CD8-positive, alpha-beta memory T cell (primary cell): Measurements from ENCODE around the gene BEGAIN. TPM values are rescaled to one million over a fixed set of nuclear protein-coding genes. Genes with fewer than 3 reads are reported as not detected.

ENCODE experiments used
- CTCF ChIA-PET: fragments of 350-600 bp; sonication (Branson Sonifier 250); formaldehyde crosslinking; loops from one replicate; lab custom pipeline; 2021; ENCODE audit warnings: antibody characterized with exemption; lab: Charles Lee
- POLR2A ChIA-PET: fragments of 350-600 bp; sonication (Branson Sonifier 250); formaldehyde crosslinking; loops from one replicate; lab custom pipeline; 2021; ENCODE audit warnings: antibody characterized with exemption; lab: Charles Lee
- DNase-seq, 5 donors: peaks; one replicate each; pipeline versions ENCODE4 v3.0.0 to v3.0.0-alpha.2; 2020 to 2022; ENCODE audit warnings: mixed read lengths in 1 of 5
- H3K27ac ChIP-seq: one replicate; pipeline ENCODE4 v1.7.0; 2013; ENCODE audit warnings: low read depth, mild to moderate bottlenecking, low read length, moderate library complexity
- H3K27me3 ChIP-seq: 2 replicates; pipeline ENCODE4 v1.7.0; 2013; ENCODE audit warnings: low read length, mild to moderate bottlenecking; ENCODE audit not compliant: insufficient read depth, poor library complexity, severe bottlenecking
- H3K36me3 ChIP-seq: 2 replicates; pipeline ENCODE4 v1.7.0; 2013; ENCODE audit warnings: mild to moderate bottlenecking, low read length, moderate library complexity; ENCODE audit not compliant: insufficient read depth
- H3K4me1 ChIP-seq: 2 replicates; pipeline ENCODE4 v1.7.0; 2013; ENCODE audit warnings: mild to moderate bottlenecking, low read length, moderate library complexity; ENCODE audit not compliant: insufficient read depth
- H3K4me3 ChIP-seq: 2 replicates; pipeline ENCODE4 v1.7.0; 2013; ENCODE audit warnings: mild to moderate bottlenecking, low read length
- H3K9me3 ChIP-seq: 2 replicates; pipeline ENCODE4 v1.7.0; 2013; ENCODE audit warnings: mild to moderate bottlenecking, low read length
- H3K27ac Mint-ChIP-seq, 8 donors: one replicate each; pipeline ENCODE4 v1.8.0; 2020 to 2021; ENCODE audit warnings: mixed read lengths in 8 of 8, mild to moderate bottlenecking in 6 of 8, inconsistent platforms in 3 of 8, moderate library complexity in 3 of 8
- H3K27me3 Mint-ChIP-seq, 2 donors: one replicate each; pipeline ENCODE4 v1.8.0; 2020 to 2021; ENCODE audit warnings: mixed read lengths in 2 of 2, mild to moderate bottlenecking in 1 of 2, moderate library complexity in 1 of 2
- H3K36me3 Mint-ChIP-seq, 3 donors: one replicate each; pipeline ENCODE4 v1.8.0; 2020 to 2021; ENCODE audit warnings: mixed read lengths in 3 of 3, inconsistent platforms in 1 of 3, mild to moderate bottlenecking in 1 of 3
- H3K4me1 Mint-ChIP-seq, 3 donors: one replicate each; pipeline ENCODE4 v1.8.0; 2020 to 2021; ENCODE audit warnings: mixed read lengths in 3 of 3, inconsistent platforms in 1 of 3, mild to moderate bottlenecking in 1 of 3
- H3K4me3 Mint-ChIP-seq, 7 donors: one replicate each; pipeline ENCODE4 v1.8.0; 2020 to 2021; ENCODE audit warnings: mixed read lengths in 7 of 7, mild to moderate bottlenecking in 6 of 7, moderate library complexity in 4 of 7, inconsistent platforms in 2 of 7
- H3K9me3 Mint-ChIP-seq, 5 donors: one replicate each; pipeline ENCODE4 v1.8.0; 2020 to 2022; ENCODE audit warnings: mixed read lengths in 5 of 5, mild to moderate bottlenecking in 3 of 5, moderate library complexity in 2 of 5, inconsistent platforms in 1 of 5
- polyA plus RNA-seq: library from polyadenylated mRNA; unstranded; fragments of 300-500 nt; fragmentation: Illumina TruSeq; gene quantifications from one replicate; pipeline ENCODE4 v1.2.3, GENCODE V29; 2021
- total RNA-seq, 2 experiments: library from RNA; stranded (reverse); gene quantifications; one replicate each; pipeline ENCODE4 v1.2.3, GENCODE V29; 2021

BEGAIN gene
- total and polyA plus RNA-seq, 3 experiments from 2014 or later, result 0.26 to 2.4 (median 2.4) TPM

DNA sequence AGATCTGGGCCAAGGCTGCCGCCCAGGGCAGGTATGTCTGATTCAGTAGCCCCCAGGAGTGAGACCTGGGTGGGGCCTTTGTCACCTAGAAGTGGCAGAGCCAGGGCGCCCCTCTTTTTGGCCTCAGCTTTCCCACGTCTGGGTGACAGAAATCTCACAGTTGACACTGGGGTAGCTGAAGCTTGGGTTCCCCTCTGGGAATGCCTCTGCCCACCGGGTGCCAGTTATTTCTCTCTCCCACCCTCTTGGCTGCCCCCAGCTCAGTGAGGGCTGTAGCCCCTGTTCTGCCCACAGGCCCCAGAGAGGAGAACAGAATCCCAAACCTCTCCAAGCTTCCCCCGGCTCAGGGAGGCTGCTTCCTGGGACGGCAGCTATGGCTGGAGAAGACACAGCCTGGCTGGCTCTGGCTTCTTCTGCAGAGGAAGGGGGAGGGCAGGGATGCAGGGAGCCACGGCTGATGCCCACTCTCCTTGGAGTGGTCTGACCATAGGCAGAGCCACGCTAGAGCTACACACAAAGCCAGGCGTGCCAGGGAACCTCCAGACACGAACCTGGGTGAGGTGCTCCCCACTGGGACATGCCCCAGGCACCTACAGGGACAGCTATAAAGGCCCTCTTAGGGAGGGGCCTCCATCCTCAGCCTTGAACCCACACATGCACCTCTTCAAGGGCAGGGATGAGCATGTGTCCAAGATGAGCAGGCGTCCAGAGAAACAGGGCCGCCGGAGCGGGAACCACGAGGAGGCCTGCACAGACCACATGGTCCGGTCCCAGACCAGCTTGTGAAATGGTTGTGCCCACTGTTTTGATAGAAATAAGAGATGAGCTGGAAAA, 51.7 kb downstream of the BEGAIN start:
- Mint-ChIP-seq H3K4me1 (peaks cover 0 to 4% (median 0%) of the 10 kb centered on the region in 3 donors), H3K36me3 (peaks cover 0 to 6% (median 0%) of the 10 kb centered on the region in 3 donors), H3K27me3 (no peaks in the 10 kb centered on the region), H3K27ac (no peak overlapping the region), H3K9me3 (no peaks in the 10 kb centered on the region), H3K4me3 (no peak overlapping the region)
- ChIA-PET CTCF (interaction anchor here (0.8 kb wide), 1 partner anchor 110 kb away, joined by 3 read pairs; no protein-coding TSS in a partner anchor), POLR2A (no interaction called here)
- DNase-seq, result peak in 1 of 5 donors; percentile 39
- Histone ChIP-seq H3K4me1 (no peaks in the 10 kb centered on the region), H3K36me3 (no peaks in the 10 kb centered on the region), H3K4me3 (no peak overlapping the region), H3K27ac (no peak overlapping the region), H3K9me3 (no peaks in the 10 kb centered on the region), H3K27me3 (no peaks in the 10 kb centered on the region)

GRCh38 chr14:100534528-100535286, 52.5 kb downstream of the BEGAIN start:
- Mint-ChIP-seq H3K27me3 (no peaks in the 10 kb centered on the region), H3K36me3 (peaks cover 0 to 10% (median 0%) of the 10 kb centered on the region in 3 donors), H3K9me3 (no peaks in the 10 kb centered on the region), H3K27ac (no peak overlapping the region), H3K4me1 (peaks cover 0 to 4% (median 0%) of the 10 kb centered on the region in 3 donors), H3K4me3 (no peak overlapping the region)
- H3K4me1 ChIP-seq, result no peaks in the 10 kb centered on the region
- ChIA-PET CTCF (interaction anchor here (0.8 to 1.3 kb wide), 2 partner anchors 111 to 128 kb away, joined by 3 read pairs; no protein-coding TSS in a partner anchor), POLR2A (no interaction called here)
- peak in 1 of 5 donors; percentile 39 for DNase-seq
- H3K9me3 ChIP-seq, result no peaks in the 10 kb centered on the region
- no peaks in the 10 kb centered on the region for H3K36me3 ChIP-seq
- H3K27me3 ChIP-seq, result no peaks in the 10 kb centered on the region
- no peak overlapping the region for H3K4me3 ChIP-seq
- H3K27ac ChIP-seq, result no peak overlapping the region

DNA sequence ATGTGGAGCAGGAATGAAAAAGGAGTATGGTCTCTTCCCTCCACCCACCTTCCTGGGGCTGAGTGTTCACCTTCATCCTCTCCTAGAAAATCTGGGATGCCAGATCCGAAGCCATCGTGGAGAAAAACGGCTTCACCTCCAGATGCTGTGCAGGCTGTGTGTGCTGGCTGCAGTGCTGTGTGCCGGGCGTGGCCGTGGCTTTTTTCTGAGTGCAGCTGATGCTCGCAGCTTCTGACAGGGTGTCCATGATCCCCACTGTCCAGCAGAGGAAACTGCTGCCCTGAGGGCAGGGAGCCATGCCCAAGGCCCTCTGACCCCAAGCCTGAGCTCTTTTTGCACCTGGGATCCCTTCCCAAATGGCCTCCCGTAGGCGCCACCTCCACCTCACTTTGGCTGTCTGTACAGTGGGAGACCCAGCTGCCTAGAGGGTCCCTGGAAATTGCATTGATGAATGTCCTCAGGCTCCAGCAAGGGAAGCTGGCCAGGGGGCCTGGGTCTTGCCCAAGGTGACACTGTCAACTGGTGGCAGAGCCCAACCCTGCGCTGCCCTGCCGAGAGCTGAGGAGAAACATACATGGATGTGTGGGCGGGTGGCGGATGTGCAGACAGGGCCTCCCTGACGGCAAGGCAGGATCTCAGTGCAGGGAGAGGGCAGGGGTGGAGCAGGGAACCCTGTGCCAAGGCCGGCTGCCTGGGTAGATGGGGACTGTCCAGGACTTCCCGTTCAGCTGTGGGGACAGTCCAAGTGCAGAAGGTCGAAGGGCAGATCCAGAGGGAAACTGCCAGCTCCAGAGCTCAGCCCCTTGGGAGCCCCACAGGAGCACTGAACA, 53.3 kb downstream of the BEGAIN start:
- no peaks in the 10 kb centered on the region for H3K36me3 ChIP-seq

GRCh38 chr14:100532906-100533655, 54.1 kb downstream of the BEGAIN start:
- peaks cover 0 to 18% (median 0%) of the 10 kb centered on the region in 3 donors for H3K36me3 Mint-ChIP-seq

More for the DNA sequence above, 53.3 kb downstream of the BEGAIN start:
- H3K27ac Mint-ChIP-seq, result peak overlapping the region in 2 of 8 donors; percentile 24 to 56
- no peak overlapping the region for H3K27ac ChIP-seq
- peaks cover 0 to 4% (median 0%) of the 10 kb centered on the region in 3 donors for H3K4me1 Mint-ChIP-seq
- H3K4me1 ChIP-seq, result no peaks in the 10 kb centered on the region
- H3K9me3 ChIP-seq, result no peaks in the 10 kb centered on the region
- POLR2A ChIA-PET, result interaction anchor here (0.5 kb wide), 1 partner anchor 124 kb away, joined by 4 read pairs; no protein-coding TSS in a partner anchor
- CTCF ChIA-PET, result interaction anchor here (1.3 kb wide), 1 partner anchor 129 kb away, joined by 3 read pairs; no protein-coding TSS in a partner anchor
- no peaks in the 10 kb centered on the region for H3K27me3 Mint-ChIP-seq
- H3K4me3 Mint-ChIP-seq, result no peak overlapping the region
- no peaks in the 10 kb centered on the region for H3K27me3 ChIP-seq
- H3K36me3 Mint-ChIP-seq, result peaks cover 0 to 12% (median 0%) of the 10 kb centered on the region in 3 donors
- no peak overlapping the region for H3K4me3 ChIP-seq
- H3K9me3 Mint-ChIP-seq, result no peaks in the 10 kb centered on the region
- DNase-seq, result peak in 2 of 5 donors; percentile 0 to 38

GRCh38 chr14:100532154-100532861, 54.9 kb downstream of the BEGAIN start:
- peaks cover 0 to 4% (median 0%) of the 10 kb centered on the region in 3 donors for H3K4me1 Mint-ChIP-seq
- Histone ChIP-seq H3K4me3 (no peak overlapping the region), H3K27ac (no peak overlapping the region), H3K9me3 (no peaks in the 10 kb centered on the region), H3K36me3 (no peaks in the 10 kb centered on the region), H3K4me1 (no peaks in the 10 kb centered on the region), H3K27me3 (no peaks in the 10 kb centered on the region)
- ChIA-PET CTCF (interaction anchor here (1.6 kb wide), 1 partner anchor 113 kb away, joined by 4 read pairs; no protein-coding TSS in a partner anchor), POLR2A (no interaction called here)
- no peaks in the 10 kb centered on the region for H3K9me3 Mint-ChIP-seq
- no peak for DNase-seq
- peak overlapping the region in 1 of 8 donors; percentile 68 for H3K27ac Mint-ChIP-seq
- no peaks in the 10 kb centered on the region for H3K27me3 Mint-ChIP-seq
- H3K36me3 Mint-ChIP-seq, result peaks cover 0 to 24% (median 0%) of the 10 kb centered on the region in 3 donors
- no peak overlapping the region for H3K4me3 Mint-ChIP-seq

More at GRCh38 chr14:100532906-100533655, 54.1 kb downstream of the BEGAIN start:
- Histone ChIP-seq H3K4me1 (no peaks in the 10 kb centered on the region), H3K27me3 (no peaks in the 10 kb centered on the region), H3K27ac (no peak overlapping the region), H3K4me3 (no peak overlapping the region), H3K36me3 (no peaks in the 10 kb centered on the region), H3K9me3 (no peaks in the 10 kb centered on the region)
- H3K4me3 Mint-ChIP-seq, result no peak overlapping the region
- H3K27ac Mint-ChIP-seq, result no peak overlapping the region
- no peaks in the 10 kb centered on the region for H3K27me3 Mint-ChIP-seq
- ChIA-PET POLR2A (interaction anchor here (0.5 kb wide), 1 partner anchor 123 kb away, joined by 4 read pairs; no protein-coding TSS in a partner anchor), CTCF (interaction anchor here (1.3 to 1.6 kb wide), 2 partner anchors 113 to 130 kb away, joined by 3 to 4 read pairs; no protein-coding TSS in a partner anchor)
- H3K4me1 Mint-ChIP-seq, result peaks cover 0 to 4% (median 0%) of the 10 kb centered on the region in 3 donors
- no peak for DNase-seq
- no peaks in the 10 kb centered on the region for H3K9me3 Mint-ChIP-seq

- H3K27ac ChIP-seq, result no peak overlapping the region
- Mint-ChIP-seq H3K4me1 (peaks cover 0 to 4% (median 0%) of the 10 kb centered on the region in 3 donors), H3K9me3 (no peaks in the 10 kb centered on the region), H3K4me3 (peak overlapping the region in 1 of 7 donors; percentile 32), H3K27me3 (no peaks in the 10 kb centered on the region), H3K27ac (peak overlapping the region in 1 of 8 donors; percentile 65), H3K36me3 (peaks cover 0 to 24% (median 0%) of the 10 kb centered on the region in 3 donors)
- no peak overlapping the region for H3K4me3 ChIP-seq
- H3K4me1 ChIP-seq, result no peaks in the 10 kb centered on the region
- CTCF ChIA-PET, result interaction anchor here (1.6 kb wide), 1 partner anchor 114 kb away, joined by 4 read pairs; no protein-coding TSS in a partner anchor
- POLR2A ChIA-PET, result no interaction called here
- no peaks in the 10 kb centered on the region for H3K27me3 ChIP-seq
- no peaks in the 10 kb centered on the region for H3K9me3 ChIP-seq
- peaks cover 7% of the 10 kb centered on the region for H3K36me3 ChIP-seq
- peak in 1 of 5 donors; percentile 33 for DNase-seq
These were observed 55.8 kb downstream of the BEGAIN start for GRCh38 chr14:100531152-100532121.
